ENCODE measurements around the gene EIF2B4.

DNA sequence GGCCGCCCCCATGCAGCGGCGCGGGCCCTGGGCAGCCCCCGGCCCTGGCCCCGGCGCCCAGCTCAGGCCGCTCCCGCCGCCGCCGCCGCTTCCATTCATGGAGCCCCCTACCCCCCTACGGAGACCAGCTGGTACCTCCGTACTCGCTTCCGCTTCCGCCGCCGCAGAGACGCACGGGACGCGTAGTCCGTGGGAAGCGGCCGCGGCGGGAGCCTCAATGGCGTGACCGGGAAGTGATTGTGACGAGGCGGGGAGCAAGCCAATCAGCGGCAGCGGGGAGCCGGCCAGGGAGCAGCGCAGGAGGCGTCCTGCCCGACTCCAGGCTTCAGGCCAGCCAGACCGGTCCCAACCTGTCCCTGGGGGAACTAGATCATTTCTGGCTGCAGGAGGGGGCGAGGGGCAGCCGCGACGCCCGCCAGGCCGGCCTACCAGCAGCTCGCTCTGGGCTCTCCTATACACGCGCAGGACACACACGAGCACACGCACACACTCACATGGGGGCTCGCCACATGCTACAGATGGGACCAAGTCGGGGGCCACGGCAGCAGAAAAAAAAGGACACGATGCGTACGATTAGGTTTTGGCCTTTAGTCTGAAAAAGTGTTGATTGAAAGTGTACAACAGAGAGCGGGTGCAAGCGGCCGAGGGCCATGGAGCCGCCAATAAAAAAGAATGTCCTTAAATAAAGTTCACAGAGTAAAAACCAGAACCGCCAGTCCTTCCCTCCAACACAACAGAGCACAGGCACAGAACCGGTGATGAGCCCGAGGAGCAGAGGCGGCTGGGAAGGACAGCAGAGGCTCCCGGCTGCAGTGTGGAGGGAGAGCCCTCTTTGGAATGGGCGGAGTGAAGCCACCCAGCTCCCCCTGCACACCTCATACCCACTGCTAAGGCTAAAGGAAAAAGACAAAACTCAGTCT, 10.7 kb upstream of the EIF2B4 start, which contains the start of gene ZNF513:
- TF ChIP-seq, protein P1, sequence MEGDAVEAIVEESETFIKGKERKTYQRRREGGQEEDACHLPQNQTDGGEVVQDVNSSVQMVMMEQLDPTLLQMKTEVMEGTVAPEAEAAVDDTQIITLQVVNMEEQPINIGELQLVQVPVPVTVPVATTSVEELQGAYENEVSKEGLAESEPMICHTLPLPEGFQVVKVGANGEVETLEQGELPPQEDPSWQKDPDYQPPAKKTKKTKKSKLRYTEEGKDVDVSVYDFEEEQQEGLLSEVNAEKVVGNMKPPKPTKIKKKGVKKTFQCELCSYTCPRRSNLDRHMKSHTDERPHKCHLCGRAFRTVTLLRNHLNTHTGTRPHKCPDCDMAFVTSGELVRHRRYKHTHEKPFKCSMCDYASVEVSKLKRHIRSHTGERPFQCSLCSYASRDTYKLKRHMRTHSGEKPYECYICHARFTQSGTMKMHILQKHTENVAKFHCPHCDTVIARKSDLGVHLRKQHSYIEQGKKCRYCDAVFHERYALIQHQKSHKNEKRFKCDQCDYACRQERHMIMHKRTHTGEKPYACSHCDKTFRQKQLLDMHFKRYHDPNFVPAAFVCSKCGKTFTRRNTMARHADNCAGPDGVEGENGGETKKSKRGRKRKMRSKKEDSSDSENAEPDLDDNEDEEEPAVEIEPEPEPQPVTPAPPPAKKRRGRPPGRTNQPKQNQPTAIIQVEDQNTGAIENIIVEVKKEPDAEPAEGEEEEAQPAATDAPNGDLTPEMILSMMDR (optimal IDR thresholded peaks at IDR 0.05 in 1 of 3, IDR thresholded peaks at IDR 0.05 in 1 of 3, conservative IDR thresholded peaks at IDR 0.05 in 1 of 3; ENCODE audit: extremely low read depth in 1 of 3, insufficient read depth in 2 of 3, low read length in 3 of 3), result no peak
- no peak for TF ChIP-seq EZH2 (IDR thresholded peaks at IDR 0.05; ENCODE audit: low read length)

Measured in keratinocyte (primary cell).